ENCODE measurements around the gene ATXN3L. TPM values are rescaled to one million over a fixed set of nuclear protein-coding genes. Genes with fewer than 3 reads are reported as not detected.

Gene ATXN3L
- total RNA-seq, 2 experiments from 2014 or later, result not detected

- ChIA-PET POLR2A (no interaction called here), CTCF (ENCODE audit: unreplicated experiment) (no interaction called here)
- no peaks in the 10 kb centered on the region for H4K20me1 ChIP-seq (ENCODE audit: insufficient read depth, low read length)
- no peak overlapping the region for H2AFZ ChIP-seq (ENCODE audit: low read length)
- H3K4me3 ChIP-seq (ENCODE audit: low read depth, low read length, poor library complexity, severe bottlenecking), result no peak overlapping the region
- intact Hi-C loops (cut with micrococcal nuclease; ENCODE audit: unreplicated experiment), result loop anchor here (10.0 kb wide), 1 partner anchor 422 kb away; no protein-coding TSS in a partner anchor
- H3K4me1 ChIP-seq (ENCODE audit: insufficient read depth, low read length, poor library complexity, severe bottlenecking), result no peaks in the 10 kb centered on the region
- TF ChIP-seq CTCF (conservative IDR thresholded peaks at IDR 0.05; ENCODE audit: low read length) (no peak), EZH2phosphoT487 (IDR thresholded peaks at IDR 0.05; ENCODE audit: borderline replicate concordance, low read depth, low read length) (no peak)
- H3K9me2 ChIP-seq (ENCODE audit: insufficient read depth, low read length), result no peaks in the 10 kb centered on the region
- no peaks in the 10 kb centered on the region for H3K79me2 ChIP-seq (ENCODE audit: insufficient read depth, low read depth, low read length)
- H3K27ac ChIP-seq (ENCODE audit: low read depth, low read length, poor library complexity, severe bottlenecking), result no peak overlapping the region
- no peak for DNase-seq (ENCODE audit: low spot score)
- H3K36me3 ChIP-seq (ENCODE audit: insufficient read depth, low read length), result no peaks in the 10 kb centered on the region
- no peak overlapping the region for H3K4me2 ChIP-seq (ENCODE audit: low read length)
- BruUV-seq (replicated peaks), result no TSS peak
- H3K9me3 ChIP-seq (ENCODE audit: low read length), result no peaks in the 10 kb centered on the region
Measured at GRCh38 chrX:13366698-13367097, 46.8 kb upstream of the ATXN3L start.

- H3K9me2 ChIP-seq (ENCODE audit: insufficient read depth, low read length), result no peaks in the 10 kb centered on the region
- no peak overlapping the region for H2AFZ ChIP-seq (ENCODE audit: low read length)
- H4K20me1 ChIP-seq (ENCODE audit: insufficient read depth, low read length), result no peaks in the 10 kb centered on the region
- ChIA-PET POLR2A (no interaction called here), CTCF (ENCODE audit: unreplicated experiment) (no interaction called here)
- BruUV-seq (replicated peaks), result no TSS peak
- no peaks in the 10 kb centered on the region for H3K36me3 ChIP-seq (ENCODE audit: insufficient read depth, low read length)
- H3K9me3 ChIP-seq (ENCODE audit: low read length), result no peaks in the 10 kb centered on the region
- intact Hi-C loops (cut with micrococcal nuclease; ENCODE audit: unreplicated experiment), result loop anchor here (10.0 kb wide), 1 partner anchor 420 kb away; no protein-coding TSS in a partner anchor
- H3K4me3 ChIP-seq (ENCODE audit: low read depth, low read length, poor library complexity, severe bottlenecking), result no peak overlapping the region
- H3K4me2 ChIP-seq (ENCODE audit: low read length), result no peak overlapping the region
- no peaks in the 10 kb centered on the region for H3K79me2 ChIP-seq (ENCODE audit: insufficient read depth, low read depth, low read length)
- H3K27ac ChIP-seq (ENCODE audit: low read depth, low read length, poor library complexity, severe bottlenecking), result no peak overlapping the region
- H3K4me1 ChIP-seq (ENCODE audit: insufficient read depth, low read length, poor library complexity, severe bottlenecking), result no peaks in the 10 kb centered on the region
- no peak for DNase-seq (ENCODE audit: low spot score)
- TF ChIP-seq EZH2phosphoT487 (IDR thresholded peaks at IDR 0.05; ENCODE audit: borderline replicate concordance, low read depth, low read length) (no peak), CTCF (conservative IDR thresholded peaks at IDR 0.05; ENCODE audit: low read length) (no peak)
Measured at GRCh38 chrX:13365161-13365560, 45.3 kb upstream of the ATXN3L start.

- ChIA-PET POLR2A (no interaction called here), CTCF (ENCODE audit: unreplicated experiment) (no interaction called here)
- H3K4me3 ChIP-seq (ENCODE audit: low read depth, low read length, poor library complexity, severe bottlenecking), result no peak overlapping the region
- no peaks in the 10 kb centered on the region for H3K36me3 ChIP-seq (ENCODE audit: insufficient read depth, low read length)
- no peaks in the 10 kb centered on the region for H4K20me1 ChIP-seq (ENCODE audit: insufficient read depth, low read length)
- DNase-seq (ENCODE audit: low spot score), result no peak
- H3K4me1 ChIP-seq (ENCODE audit: insufficient read depth, low read length, poor library complexity, severe bottlenecking), result no peaks in the 10 kb centered on the region
- H2AFZ ChIP-seq (ENCODE audit: low read length), result no peak overlapping the region
- intact Hi-C loops (cut with micrococcal nuclease; ENCODE audit: unreplicated experiment), result loop anchor here (10.0 kb wide), 1 partner anchor 420 kb away; no protein-coding TSS in a partner anchor
- TF ChIP-seq EZH2phosphoT487 (IDR thresholded peaks at IDR 0.05; ENCODE audit: borderline replicate concordance, low read depth, low read length), result no peak
- no peak for TF ChIP-seq CTCF (conservative IDR thresholded peaks at IDR 0.05; ENCODE audit: low read length)
- H3K9me2 ChIP-seq (ENCODE audit: insufficient read depth, low read length), result no peaks in the 10 kb centered on the region
- H3K27ac ChIP-seq (ENCODE audit: low read depth, low read length, poor library complexity, severe bottlenecking), result no peak overlapping the region
- H3K9me3 ChIP-seq (ENCODE audit: low read length), result no peaks in the 10 kb centered on the region
- BruUV-seq (replicated peaks), result no TSS peak
- H3K79me2 ChIP-seq (ENCODE audit: insufficient read depth, low read depth, low read length), result no peaks in the 10 kb centered on the region
- H3K4me2 ChIP-seq (ENCODE audit: low read length), result no peak overlapping the region
Measured at GRCh38 chrX:13364230-13364857, 44.5 kb upstream of the ATXN3L start.
